ENCODE data around the gene PAQR4. TPM values are rescaled to one million over a fixed set of nuclear protein-coding genes. Genes with fewer than 3 reads are reported as not detected.

The PAQR4 gene
- total and polyA plus RNA-seq, 2 of the 13 experiments (the other 11 are each of a cell fraction or from before 2014, with no cell fraction given), result 15.9 to 24.8 TPM

DNA sequence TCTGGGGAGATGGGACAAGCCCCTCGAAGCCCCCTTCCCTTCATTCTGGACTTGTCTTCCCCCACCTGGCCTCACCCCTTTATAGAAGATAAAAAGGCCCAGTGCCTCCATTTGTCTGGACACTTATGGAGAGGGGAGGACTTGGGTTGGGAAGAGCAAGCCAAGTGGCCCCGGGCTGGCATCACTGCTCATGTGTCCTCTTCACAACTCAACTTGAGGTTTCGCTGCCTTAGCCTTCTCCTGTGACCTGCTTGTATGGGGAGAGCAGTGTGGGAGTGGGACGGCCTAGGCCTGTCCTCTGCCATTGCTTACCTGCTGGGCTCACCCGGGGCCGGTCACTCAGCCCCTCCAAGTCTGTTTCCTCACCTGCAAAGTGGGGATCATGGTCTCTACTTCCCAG is 1.4 kb downstream of the PAQR4 start (continued):
- TF ChIP-seq, protein P1, sequence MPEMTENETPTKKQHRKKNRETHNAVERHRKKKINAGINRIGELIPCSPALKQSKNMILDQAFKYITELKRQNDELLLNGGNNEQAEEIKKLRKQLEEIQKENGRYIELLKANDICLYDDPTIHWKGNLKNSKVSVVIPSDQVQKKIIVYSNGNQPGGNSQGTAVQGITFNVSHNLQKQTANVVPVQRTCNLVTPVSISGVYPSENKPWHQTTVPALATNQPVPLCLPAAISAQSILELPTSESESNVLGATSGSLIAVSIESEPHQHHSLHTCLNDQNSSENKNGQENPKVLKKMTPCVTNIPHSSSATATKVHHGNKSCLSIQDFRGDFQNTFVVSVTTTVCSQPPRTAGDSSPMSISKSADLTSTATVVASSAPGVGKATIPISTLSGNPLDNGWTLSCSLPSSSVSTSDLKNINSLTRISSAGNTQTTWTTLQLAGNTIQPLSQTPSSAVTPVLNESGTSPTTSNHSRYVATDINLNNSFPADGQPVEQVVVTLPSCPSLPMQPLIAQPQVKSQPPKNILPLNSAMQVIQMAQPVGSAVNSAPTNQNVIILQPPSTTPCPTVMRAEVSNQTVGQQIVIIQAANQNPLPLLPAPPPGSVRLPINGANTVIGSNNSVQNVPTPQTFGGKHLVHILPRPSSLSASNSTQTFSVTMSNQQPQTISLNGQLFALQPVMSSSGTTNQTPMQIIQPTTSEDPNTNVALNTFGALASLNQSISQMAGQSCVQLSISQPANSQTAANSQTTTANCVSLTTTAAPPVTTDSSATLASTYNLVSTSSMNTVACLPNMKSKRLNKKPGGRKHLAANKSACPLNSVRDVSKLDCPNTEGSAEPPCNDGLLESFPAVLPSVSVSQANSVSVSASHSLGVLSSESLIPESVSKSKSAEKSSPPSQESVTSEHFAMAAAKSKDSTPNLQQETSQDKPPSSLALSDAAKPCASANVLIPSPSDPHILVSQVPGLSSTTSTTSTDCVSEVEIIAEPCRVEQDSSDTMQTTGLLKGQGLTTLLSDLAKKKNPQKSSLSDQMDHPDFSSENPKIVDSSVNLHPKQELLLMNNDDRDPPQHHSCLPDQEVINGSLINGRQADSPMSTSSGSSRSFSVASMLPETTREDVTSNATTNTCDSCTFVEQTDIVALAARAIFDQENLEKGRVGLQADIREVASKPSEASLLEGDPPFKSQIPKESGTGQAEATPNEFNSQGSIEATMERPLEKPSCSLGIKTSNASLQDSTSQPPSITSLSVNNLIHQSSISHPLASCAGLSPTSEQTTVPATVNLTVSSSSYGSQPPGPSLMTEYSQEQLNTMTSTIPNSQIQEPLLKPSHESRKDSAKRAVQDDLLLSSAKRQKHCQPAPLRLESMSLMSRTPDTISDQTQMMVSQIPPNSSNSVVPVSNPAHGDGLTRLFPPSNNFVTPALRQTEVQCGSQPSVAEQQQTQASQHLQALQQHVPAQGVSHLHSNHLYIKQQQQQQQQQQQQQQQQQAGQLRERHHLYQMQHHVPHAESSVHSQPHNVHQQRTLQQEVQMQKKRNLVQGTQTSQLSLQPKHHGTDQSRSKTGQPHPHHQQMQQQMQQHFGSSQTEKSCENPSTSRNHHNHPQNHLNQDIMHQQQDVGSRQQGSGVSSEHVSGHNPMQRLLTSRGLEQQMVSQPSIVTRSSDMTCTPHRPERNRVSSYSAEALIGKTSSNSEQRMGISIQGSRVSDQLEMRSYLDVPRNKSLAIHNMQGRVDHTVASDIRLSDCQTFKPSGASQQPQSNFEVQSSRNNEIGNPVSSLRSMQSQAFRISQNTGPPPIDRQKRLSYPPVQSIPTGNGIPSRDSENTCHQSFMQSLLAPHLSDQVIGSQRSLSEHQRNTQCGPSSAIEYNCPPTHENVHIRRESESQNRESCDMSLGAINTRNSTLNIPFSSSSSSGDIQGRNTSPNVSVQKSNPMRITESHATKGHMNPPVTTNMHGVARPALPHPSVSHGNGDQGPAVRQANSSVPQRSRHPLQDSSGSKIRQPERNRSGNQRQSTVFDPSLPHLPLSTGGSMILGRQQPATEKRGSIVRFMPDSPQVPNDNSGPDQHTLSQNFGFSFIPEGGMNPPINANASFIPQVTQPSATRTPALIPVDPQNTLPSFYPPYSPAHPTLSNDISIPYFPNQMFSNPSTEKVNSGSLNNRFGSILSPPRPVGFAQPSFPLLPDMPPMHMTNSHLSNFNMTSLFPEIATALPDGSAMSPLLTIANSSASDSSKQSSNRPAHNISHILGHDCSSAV (CRISPR knock-in tag; IDR thresholded peaks at IDR 0.05; ENCODE audit: borderline replicate concordance), result no peak
- TF ChIP-seq MIER2 (CRISPR knock-in tag; IDR thresholded peaks at IDR 0.05), result no peak
- no peak for TF ChIP-seq ZNF3 (CRISPR knock-in tag; IDR thresholded peaks at IDR 0.05)
- no peak for TF ChIP-seq ADNP (CRISPR knock-in tag; IDR thresholded peaks at IDR 0.05)
- no peak for TF ChIP-seq ZNF431 (CRISPR knock-in tag; IDR thresholded peaks at IDR 0.05; ENCODE audit: borderline replicate concordance, low read depth)
- TF ChIP-seq ZSCAN25 (CRISPR knock-in tag; IDR thresholded peaks at IDR 0.05), result no peak
- no peak for TF ChIP-seq ATF4 (CRISPR knock-in tag; IDR thresholded peaks at IDR 0.05)
- no peak for TF ChIP-seq ZNF138 (CRISPR knock-in tag; IDR thresholded peaks at IDR 0.05; ENCODE audit: low read depth)
- TF ChIP-seq MTF2 (CRISPR knock-in tag; IDR thresholded peaks at IDR 0.05; ENCODE audit: borderline replicate concordance), result no peak
- TF ChIP-seq ZNF253 (CRISPR knock-in tag; IDR thresholded peaks at IDR 0.05; ENCODE audit: borderline replicate concordance), result no peak
